Ovary (tissue), 3 donors: Measurements from ENCODE around the gene TGFBR1.

Experiments used
- CTCF ChIP-seq, 3 donors: fragments of 450-650 bp in 2 of 3; fragments of 200-600 bp in 1 of 3; IDR thresholded peaks; one replicate each; pipeline versions ENCODE4 v1.5.1 to v1.8.0; 2016 to 2022; ENCODE audit warnings: antibody characterized with exemption in 3 of 3, mild to moderate bottlenecking in 1 of 3
- POLR2A ChIP-seq: fragments of 450-650 bp; IDR thresholded peaks from one replicate; pipeline ENCODE4 v1.6.1; 2017; ENCODE audit warnings: antibody characterized with exemption, mild to moderate bottlenecking, moderate library complexity
- donor health status: DM: no; HTN: no; CAD: no.

- TF ChIP-seq CTCF (IDR thresholded peaks at IDR 0.05) (no peak), POLR2A (no peak)
Observed at GRCh38 chr9:99189887-99190596, 85.1 kb downstream of the TGFBR1 start.
